Ishikawa (cell line): ENCODE results near the gene FOXI1.

Source experiments
- CEBPB ChIP-seq: IDR thresholded peaks from 2 replicates; pipeline ENCODE4 v1.6.1; 2012
- NFIC ChIP-seq: IDR thresholded peaks from 2 replicates; pipeline ENCODE4 v1.6.1; 2012

GRCh38 chr5:170067574-170068170 lies 38.0 kb upstream of the FOXI1 start:
- TF ChIP-seq NFIC (no peak), CEBPB (no peak)
